Astrocyte of the cerebellum (primary cell): ENCODE measurements around the gene TMC6.

ENCODE experiments used
- DNase-seq: peaks from one replicate; pipeline ENCODE4 v3.0.0-alpha.2; 2011; ENCODE audit warnings: low read depth
- H3K4me3 ChIP-seq: 2 replicates; pipeline ENCODE4 v1.5.1; 2011; ENCODE audit warnings: mild to moderate bottlenecking, low read depth, low read length, moderate library complexity
- in situ Hi-C: cut with HindIII; loops from 2 replicates; pipeline ENCODE4 v1.10.0; 2017; ENCODE audit warnings: low sequenced_read_pairs
- TF ChIP-seq, protein P1 (sequence below): IDR thresholded peaks from 2 replicates; pipeline ENCODE4 v1.5.1; 2012; ENCODE audit warnings: low read length, low read depth, moderate library complexity, mild to moderate bottlenecking; ENCODE audit errors: missing control alignments

TMC6 gene, protein sequence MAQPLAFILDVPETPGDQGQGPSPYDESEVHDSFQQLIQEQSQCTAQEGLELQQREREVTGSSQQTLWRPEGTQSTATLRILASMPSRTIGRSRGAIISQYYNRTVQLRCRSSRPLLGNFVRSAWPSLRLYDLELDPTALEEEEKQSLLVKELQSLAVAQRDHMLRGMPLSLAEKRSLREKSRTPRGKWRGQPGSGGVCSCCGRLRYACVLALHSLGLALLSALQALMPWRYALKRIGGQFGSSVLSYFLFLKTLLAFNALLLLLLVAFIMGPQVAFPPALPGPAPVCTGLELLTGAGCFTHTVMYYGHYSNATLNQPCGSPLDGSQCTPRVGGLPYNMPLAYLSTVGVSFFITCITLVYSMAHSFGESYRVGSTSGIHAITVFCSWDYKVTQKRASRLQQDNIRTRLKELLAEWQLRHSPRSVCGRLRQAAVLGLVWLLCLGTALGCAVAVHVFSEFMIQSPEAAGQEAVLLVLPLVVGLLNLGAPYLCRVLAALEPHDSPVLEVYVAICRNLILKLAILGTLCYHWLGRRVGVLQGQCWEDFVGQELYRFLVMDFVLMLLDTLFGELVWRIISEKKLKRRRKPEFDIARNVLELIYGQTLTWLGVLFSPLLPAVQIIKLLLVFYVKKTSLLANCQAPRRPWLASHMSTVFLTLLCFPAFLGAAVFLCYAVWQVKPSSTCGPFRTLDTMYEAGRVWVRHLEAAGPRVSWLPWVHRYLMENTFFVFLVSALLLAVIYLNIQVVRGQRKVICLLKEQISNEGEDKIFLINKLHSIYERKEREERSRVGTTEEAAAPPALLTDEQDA

DNA sequence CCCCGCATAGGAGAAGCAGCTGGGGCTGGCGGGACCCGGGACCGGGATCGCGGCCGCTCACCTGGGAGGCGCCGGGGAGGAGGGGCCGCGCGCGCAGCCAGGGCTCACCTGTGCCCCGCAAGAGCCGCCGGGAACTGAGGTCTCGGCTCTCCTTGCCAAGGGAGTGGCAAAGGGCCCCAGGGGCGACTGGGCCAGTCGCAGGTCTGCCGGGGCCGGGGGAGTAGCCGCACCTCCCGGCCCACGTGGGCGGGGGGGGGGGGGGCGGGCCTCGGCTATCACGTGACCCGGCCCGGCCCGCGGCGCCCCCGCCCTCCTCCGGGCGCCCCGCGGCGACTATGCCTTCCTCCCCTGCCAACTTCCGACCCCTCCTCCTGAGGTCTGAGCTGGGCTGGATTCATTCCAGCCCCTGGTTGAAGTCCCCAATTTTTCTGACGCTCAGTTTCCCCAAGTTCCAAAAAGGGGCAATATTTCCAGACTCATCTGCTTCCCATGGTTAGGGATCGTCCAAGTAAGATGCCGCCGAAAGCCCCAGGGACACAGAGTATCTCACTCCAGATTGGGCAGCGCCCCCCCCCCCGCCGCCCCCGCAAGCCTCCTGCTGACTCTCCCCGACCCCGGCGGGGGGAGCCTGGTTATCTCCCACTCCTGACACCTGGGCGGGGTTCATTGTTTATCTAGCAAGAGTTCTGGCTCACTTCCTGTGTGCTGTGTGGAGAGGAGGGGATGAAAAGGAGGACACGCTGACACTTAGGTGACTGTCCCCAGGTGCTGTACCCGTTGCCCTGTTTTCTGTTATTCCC is at the start of gene TMC6:
TMC6 (minus strand) TSS at position 205 of the 800 bp plus-strand sequence. CDS start 1,923 bp downstream, outside the sequence.
- peak within 1 kb of the TSS; percentile 41 for H3K4me3 ChIP-seq
- no peak for DNase-seq
- in situ Hi-C loops = no loop called here
- TF ChIP-seq, protein P1, sequence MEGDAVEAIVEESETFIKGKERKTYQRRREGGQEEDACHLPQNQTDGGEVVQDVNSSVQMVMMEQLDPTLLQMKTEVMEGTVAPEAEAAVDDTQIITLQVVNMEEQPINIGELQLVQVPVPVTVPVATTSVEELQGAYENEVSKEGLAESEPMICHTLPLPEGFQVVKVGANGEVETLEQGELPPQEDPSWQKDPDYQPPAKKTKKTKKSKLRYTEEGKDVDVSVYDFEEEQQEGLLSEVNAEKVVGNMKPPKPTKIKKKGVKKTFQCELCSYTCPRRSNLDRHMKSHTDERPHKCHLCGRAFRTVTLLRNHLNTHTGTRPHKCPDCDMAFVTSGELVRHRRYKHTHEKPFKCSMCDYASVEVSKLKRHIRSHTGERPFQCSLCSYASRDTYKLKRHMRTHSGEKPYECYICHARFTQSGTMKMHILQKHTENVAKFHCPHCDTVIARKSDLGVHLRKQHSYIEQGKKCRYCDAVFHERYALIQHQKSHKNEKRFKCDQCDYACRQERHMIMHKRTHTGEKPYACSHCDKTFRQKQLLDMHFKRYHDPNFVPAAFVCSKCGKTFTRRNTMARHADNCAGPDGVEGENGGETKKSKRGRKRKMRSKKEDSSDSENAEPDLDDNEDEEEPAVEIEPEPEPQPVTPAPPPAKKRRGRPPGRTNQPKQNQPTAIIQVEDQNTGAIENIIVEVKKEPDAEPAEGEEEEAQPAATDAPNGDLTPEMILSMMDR = no peak

DNA sequence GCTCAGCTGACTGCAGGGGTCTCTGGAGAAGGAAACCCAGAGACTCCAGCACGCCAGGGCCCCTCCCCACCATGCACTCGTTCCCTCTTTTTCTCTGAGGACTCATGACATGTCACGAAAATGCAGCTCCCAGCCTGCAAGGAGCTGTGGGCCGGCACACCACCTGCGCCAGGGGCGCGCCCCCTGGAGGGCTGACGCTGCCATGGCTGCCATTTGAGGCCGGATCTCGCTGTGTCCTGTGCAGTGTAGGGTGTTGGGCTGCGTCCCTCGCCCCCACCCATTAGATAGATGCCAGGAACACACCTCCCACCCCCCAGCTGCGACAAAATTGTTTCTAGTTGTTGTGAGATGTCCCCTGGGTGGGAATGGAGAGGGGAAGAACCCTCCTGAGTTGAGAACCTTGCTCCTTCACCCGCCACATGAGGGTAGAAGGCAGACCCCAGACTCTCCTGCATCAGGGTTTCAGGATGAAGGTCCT is 48.0 kb upstream of the TMC6 start:
- in situ Hi-C loops = no loop called here
- DNase-seq = no peak
- H3K4me3 ChIP-seq = no peak overlapping the region
- TF ChIP-seq, protein P1 = peak; percentile 85

DNA sequence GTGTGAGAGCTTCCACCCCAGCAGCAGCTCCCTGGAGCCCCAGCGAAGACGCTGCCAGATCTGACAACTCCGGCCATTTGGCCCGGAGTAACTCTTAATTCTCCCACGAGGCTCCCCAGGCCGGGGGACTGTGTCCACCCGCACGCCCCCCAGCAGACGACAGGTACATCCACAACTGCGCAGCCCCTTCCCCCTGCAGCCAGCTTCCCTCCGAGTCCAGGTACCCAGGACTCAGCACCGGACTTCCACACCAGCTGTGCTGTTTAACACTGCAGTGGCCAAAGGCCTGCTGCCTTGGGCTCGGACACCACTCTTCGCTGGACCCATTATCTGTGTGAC is 47.1 kb upstream of the TMC6 start:
- in situ Hi-C loops = no loop called here
- DNase-seq = no peak
- TF ChIP-seq, protein P1 = no peak
- H3K4me3 ChIP-seq = no peak overlapping the region

DNA sequence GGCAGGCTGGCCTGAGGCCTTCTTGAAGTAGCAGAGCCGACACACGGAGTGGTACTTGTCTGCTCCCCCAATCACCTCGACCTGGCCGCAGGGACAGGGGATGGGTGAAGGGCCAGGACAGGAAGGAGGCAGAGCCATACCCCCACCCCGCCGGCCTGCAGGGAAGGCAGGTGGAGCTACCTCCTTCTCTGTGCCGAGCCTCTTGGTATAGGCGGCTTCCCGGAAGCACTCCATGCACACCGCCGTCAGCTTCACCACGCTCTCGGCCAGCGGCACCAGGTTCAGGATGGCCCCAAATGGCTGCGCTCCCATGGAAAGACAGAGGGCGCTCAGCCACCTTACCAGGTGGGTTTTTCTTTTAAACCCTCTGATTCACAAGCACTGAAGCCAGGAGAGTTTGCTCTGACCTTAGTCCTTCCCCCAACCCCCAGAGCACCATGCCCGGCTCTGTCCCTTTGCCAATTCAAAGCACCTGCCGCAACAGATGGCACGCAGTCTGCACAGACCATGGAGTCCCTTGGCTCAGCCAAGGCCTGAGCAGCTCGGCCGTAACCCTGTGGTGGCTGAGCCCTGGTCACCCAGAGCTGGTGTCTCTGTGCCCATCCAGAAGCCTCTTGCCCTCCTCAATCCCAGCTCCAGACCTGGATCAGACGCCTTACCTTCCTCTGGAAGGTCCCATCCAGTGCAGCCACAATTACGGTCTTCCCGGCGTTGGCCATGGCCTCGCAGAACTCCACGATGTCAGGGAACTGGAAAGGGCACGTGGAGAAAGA is 46.5 kb upstream of the TMC6 start:
- in situ Hi-C loops = no loop called here

DNA sequence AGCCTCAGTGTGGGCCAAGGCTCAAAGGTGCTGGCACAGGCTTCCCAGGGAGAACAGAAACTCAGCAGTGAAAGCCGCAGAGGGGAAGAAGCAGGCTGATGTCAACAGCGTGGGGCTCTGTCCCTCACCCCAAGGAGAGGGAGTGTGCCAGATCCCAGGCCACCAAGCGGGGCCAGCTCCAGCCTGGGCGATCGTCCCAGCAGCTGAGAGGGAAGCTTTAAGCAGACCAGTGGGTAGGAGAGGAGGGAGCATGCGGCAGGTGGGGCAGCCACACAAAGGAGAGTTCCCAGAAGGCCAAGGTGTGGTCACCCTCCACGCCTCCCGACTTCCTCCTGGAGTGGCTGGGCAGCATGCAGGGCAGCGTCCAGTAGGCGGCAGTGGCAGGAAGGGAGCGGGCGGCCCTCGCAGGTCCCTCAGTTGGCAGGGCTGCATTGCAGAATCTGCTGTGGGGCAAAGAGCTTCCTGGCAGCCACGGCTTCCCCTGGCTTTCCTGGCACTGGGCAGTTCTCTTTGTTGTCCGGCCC is 45.9 kb upstream of the TMC6 start:
- TF ChIP-seq, protein P1 = peak; percentile 24
- in situ Hi-C loops = no loop called here
- no peak for DNase-seq
- no peak overlapping the region for H3K4me3 ChIP-seq

More for the DNA sequence above, 46.5 kb upstream of the TMC6 start:
- no peak for DNase-seq
- no peak overlapping the region for H3K4me3 ChIP-seq
- TF ChIP-seq, protein P1 = no peak
